GM20000 (cell line): ENCODE measurements around the gene TMEM175.

Experiments used
- DNase-seq: peaks from one replicate; pipeline ENCODE4 v3.0.0; 2012; ENCODE audit warnings: low spot score
- TF ChIP-seq, protein P1 (sequence below): IDR thresholded peaks from 2 replicates; pipeline ENCODE4 v1.5.1; 2012; ENCODE audit warnings: mild to moderate bottlenecking, control low read depth; ENCODE audit errors: extremely low read depth, missing control alignments

Gene TMEM175

DNA sequence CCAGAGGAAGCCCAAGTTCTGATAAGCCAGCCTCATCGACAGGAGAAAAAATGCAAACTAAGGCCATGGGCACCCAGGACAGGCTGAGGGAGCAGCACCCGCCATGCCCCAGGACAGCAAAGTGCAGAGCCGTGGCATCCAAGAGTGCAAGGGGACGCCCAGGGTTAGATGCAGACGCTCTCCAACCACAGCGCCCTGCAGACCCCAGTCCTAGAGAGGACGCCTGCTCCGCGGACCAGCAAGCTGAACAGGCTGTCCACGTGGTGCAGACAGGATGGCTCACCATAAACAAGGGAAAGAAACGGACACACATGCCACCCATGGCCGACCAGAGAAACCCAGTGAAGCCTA lies 32.7 kb upstream of the TMEM175 start:
- no peak for DNase-seq
- TF ChIP-seq, protein P1, sequence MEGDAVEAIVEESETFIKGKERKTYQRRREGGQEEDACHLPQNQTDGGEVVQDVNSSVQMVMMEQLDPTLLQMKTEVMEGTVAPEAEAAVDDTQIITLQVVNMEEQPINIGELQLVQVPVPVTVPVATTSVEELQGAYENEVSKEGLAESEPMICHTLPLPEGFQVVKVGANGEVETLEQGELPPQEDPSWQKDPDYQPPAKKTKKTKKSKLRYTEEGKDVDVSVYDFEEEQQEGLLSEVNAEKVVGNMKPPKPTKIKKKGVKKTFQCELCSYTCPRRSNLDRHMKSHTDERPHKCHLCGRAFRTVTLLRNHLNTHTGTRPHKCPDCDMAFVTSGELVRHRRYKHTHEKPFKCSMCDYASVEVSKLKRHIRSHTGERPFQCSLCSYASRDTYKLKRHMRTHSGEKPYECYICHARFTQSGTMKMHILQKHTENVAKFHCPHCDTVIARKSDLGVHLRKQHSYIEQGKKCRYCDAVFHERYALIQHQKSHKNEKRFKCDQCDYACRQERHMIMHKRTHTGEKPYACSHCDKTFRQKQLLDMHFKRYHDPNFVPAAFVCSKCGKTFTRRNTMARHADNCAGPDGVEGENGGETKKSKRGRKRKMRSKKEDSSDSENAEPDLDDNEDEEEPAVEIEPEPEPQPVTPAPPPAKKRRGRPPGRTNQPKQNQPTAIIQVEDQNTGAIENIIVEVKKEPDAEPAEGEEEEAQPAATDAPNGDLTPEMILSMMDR: no peak

DNA sequence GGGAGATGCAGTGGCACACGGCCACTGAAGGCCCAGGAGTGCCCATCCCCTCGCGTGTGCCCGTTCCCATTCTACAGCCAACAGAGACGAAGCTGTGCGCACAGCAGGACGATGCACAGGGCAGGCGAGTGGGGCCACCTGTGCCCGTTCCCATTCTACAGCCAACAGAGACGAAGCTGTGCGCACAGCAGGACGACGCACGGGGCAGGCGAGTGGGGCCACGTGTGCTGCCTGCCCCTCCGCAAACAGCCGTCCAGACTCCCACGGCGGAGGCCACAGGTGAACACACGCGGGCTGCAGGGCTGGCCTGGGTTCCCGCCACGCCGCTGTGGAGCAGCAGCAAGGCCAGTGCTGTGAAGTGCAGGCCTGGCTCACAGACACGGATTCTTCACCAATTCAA lies 32.2 kb upstream of the TMEM175 start:
- TF ChIP-seq, protein P1: no peak
- DNase-seq: no peak

DNA sequence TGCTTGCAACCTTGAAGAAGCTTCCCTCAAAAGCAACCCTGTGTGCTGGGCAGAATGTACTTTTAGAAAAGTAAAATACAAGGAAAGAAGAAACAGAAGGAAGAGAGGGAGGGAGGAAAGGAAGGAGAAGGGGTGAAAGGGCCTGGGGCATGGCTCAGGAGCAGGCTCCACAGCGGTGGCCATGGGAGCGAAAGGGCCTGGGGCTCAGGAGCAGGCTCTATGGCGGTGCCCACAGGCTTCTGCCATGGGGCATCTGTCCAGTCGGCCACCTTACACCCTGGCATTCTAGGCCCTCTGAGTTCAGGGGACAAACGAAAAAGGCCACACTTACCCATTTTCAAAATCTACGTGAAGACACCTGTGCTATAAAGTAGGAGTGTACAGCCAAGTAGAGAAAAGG lies 31.5 kb upstream of the TMEM175 start:
- DNase-seq: no peak
- TF ChIP-seq, protein P1: no peak

DNA sequence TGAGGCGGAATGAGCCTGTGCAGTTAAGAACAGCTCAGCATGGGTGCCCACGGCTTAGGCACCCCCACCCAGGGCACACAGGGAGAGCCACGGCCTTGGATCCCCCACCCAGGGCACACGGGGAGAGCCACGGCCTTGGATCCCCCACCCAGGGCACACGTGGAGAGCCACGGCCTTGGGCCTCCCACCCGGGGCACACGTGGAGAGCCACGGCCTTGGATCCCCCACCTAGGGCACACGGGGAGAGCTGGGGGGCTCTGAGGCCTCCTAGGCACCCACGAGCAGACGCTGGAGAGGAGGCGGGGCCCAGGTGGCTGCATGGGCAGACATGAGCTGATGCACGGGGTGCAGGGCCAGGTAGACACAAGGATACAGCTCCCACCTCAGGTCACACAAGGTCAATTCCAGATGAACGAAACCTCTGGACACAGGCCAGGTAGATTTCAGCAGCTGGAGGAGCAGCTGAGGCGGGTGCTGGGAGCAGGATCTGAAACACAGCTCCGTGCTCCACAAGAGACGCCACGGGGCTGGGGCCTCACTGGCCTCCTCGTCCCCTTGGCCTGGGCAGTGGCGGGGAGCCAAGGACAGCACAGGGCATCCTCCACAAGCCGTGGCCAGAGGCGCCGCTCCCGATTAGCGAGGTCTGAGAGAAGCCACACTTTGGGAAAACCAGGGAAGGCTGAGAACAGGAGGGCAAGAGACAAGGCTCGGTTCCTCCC lies 30.9 kb upstream of the TMEM175 start:
- TF ChIP-seq, protein P1: no peak
- DNase-seq: no peak

DNA sequence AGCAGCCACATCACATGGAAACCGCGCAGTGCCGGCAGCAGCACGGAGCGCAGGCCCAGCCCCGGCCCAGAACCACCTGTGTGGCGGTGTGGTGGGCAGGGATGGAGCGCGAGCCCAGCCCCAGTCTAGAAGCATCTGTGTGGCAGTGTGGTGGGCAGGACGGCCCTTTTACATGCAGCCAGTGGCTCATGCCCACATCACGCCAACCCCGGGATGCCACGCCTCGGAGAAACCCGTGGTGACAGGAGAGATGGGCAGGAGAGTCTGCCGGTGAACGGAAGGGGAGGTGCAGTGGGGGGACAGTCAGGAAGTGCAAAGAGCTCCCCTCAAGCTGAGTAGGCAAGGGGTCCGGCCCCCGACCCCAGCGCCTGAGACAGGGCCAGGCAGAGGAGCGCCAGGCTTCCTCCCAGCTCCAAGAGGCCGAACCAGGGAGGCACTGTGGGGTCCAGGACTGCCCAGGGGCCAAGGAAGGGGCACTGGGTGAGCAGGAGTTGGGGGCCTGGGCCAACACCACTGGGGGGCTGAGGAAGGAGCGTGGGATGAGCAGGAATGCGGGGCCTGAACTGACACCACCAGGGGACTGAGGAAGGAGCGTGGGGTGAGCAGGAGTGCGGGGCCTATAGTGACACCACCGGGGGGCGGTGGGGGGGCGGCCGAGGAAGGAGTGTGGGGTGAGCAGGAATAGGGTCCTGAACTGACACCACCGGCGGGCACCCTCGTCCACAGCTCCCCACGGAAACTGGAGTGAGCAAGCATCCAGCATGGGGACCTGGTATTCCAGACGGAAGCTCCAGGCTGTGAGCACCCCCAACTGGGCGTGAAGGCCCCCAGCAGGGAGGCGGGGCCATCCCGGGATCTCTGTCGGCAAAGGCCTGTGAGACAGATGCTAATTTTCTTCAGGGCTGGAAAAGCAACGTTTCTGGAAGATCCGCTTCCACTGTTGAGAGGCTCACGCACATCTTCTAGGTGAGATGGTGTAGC lies 28.9 kb upstream of the TMEM175 start:
- TF ChIP-seq, protein P1: no peak

DNA sequence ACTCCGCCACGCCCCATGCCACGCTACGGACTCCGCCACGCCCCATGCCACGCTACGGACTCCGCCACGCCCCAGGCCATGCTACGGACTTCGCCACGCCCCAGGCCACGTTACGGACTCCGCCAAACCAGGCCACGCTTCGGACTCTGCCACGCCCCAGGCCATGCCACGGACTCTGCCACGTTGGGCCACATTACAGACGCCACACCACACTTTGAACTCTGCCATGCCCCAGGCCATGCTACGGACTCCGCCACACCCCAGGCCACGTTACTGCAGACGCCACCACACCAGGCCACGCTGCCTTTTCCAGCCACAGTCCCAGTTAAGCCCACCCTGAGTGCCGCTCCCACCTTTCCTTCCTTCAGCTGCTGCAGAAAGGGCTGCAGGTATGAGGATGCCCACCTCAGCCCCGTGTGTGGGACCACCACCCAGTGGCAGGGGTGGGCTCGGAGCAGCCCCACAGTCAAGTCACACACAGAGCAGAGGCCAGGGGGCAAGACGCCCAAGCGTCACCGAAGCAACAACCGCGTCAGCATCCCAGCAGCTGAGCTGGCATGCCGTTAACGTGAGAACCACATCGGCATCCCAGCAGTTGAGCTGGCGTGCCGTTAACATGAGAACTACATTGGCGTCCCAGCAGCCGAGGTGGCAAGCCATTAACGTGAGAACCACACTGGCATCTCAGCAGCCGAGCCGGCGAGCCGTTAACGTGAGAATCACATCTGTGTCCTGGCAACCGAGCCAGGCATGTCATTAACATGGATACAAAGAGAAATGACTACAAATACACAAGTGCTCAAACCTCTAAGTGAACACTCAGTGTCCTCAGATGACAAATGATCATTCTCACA lies 26.5 kb upstream of the TMEM175 start:
- no peak for DNase-seq
- TF ChIP-seq, protein P1: no peak

More for the DNA sequence above, 28.9 kb upstream of the TMEM175 start:
- DNase-seq: no peak
